ENCODE results near the gene EFNA3.
"Not testable (repeated sequence)": the region's sequence is repeated elsewhere in the genome, so short reads cannot be mapped to it uniquely, and the experiment has no call there.

EFNA3 gene

DNA sequence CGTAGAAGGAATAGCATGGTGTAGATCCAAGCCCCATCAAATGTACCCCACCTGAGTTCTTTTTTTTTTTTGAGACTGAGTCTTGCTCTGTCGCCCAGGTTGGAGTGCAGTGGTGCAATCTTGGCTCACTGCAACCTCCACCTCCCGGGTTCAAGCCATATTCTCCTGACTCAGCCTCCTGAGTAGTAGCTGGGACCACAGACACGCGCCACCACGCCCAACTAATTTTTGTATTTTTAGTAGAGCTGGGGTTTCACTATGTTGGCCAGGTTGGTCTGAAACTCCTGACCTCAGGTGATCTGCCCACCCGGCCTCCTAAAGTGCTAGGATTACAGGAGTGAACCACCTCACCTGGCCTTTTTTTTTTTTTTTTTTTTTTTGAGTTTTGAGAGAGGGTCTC, 39.5 kb downstream of the EFNA3 start:
- not testable (repeated sequence) for DNase-seq

DNA sequence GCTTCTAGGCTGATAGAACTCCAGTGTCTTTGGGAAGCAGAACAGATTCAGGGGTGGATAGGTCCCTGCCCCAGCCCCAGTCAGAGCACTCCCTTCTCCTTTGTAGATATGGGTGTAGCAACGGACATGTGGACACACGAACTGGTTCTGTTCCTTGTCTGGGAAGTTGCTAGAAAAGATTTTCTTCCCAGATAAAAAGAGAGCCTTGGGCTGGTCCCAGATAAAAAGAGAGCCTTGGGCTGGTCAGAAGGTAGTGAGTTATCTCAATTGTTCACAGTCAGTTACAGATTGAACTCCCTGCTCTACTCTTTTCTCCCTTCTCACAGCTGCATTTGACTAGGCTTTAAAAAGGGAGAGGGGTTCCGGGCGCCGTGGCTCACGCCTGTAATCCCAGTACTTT, 41.6 kb downstream of the EFNA3 start:
- no peak for DNase-seq

DNA sequence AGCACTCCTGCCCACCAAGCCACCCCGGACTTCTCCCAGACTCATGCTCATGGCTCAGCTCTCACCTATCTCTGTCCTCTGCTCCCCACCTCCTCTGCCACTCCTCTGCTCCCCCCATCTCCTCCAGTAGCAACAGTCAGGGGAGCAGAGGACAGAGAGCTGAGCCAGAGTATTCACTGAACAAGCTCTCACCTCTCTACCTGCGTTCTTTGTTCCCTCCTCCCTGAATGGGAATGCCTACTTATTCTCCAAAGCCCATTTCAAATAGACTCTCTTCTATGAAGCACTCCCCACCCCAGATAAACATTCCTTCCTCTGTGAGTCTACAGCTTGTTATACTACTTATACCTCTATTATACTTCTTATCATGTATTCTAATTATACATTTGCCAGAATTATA, 42.6 kb downstream of the EFNA3 start:
- no peak for DNase-seq

DNA sequence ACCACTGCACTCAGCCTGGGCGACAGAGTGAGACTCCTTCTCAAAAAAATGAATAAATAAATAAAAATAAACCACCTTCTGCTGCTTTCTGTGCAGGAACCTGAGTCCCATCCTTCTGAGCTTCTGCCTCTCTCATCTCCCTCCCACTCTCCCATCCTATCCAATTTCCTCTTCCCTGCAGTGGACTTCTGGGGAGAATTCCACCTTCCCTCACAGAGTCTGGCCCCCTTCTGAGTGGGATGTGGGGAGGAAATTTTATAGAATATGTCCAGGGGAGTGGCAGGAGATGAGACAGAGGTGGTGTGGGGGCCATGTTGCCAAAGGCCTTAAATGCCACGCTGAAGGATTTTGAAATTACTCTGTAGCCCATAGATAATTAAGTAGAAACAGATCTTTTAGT, 43.7 kb downstream of the EFNA3 start:
- DNase-seq: no peak

DNA sequence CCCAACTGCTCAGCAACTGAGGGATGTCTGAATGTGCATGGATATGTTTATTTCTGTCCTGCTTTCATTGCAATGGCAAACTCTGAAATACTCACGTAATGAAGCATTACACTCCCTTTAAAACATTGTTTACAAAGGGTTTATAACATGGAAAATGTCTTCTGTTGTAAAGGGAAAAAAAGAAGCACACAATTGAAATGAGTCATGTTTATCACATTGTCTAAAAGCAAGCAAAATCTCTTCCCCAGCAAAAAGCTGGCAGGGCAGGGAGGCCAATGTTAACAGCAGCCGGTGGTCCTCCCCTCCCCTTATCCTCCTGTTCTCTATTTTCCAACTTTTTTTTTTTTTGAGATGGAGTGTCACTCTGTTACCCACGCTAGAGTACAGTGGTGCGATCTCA, 45.2 kb downstream of the EFNA3 start:
- no peak for DNase-seq

DNA sequence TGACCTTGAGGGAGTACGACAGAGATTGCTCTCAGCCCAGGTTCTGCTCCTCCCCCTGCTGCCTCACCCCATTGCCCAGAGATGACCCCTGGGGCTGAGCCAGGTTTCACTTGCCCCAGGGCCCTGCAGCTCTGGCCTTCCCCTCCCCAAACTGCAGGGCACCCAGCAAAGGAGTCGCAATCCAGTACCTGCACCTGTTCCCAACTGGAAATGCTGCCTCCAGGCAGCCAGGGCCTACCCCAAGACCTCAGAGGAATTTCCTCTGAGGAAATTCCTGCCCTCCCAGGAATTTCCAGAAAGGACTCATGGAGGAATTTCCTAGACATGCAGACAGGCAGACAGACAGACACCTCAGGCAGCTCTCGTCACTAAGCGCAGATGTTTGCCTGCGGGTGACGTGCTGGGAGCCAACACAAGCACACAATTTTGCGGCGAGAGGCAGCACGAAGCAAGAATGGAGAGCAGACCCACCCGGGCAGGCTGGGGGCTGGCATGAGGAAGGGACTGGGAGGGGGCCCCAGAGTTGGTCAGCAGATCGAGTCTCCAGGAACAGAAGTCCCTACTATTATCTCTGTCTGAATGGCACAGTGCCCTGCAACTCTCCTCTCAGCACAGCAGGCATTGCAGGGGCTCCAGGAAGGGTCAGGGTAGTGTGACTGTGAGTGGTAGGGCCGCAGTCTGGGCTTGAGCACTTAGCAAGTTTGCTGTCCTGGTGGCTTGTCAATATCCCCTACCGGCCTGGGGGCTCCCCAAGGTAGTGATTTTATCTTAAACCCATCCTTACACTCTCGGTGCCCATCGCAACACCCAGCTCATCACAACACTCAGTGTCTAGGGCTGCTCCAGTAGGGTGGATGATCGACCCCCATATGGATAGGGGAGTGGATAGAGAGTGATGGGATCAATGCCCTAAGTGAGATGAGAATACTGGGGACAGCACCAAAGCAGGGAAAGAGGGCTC, 46.1 kb downstream of the EFNA3 start:
- DNase-seq: no peak

DNA sequence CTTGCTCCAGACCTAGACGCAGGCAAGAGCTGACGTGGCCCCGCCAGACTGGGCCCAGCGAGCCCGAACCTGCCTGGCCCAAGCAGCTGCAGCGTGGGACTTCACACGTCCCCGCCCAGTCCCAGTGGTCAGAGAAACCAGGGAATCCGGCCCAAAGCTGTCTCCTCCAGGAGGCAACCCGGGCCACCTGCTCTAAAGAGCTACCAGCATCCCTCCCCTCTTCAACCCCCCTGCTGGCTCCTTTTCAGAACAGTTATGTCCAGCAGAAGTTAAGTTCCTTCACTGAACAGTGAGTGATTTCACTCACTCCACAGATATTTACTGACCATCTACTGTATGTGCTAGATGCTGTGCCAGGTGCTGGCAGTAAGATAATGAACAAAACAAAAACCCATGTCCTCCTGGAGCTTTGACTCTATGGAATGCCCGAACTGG, 46.9 kb downstream of the EFNA3 start:
- DNase-seq: no peak

DNA sequence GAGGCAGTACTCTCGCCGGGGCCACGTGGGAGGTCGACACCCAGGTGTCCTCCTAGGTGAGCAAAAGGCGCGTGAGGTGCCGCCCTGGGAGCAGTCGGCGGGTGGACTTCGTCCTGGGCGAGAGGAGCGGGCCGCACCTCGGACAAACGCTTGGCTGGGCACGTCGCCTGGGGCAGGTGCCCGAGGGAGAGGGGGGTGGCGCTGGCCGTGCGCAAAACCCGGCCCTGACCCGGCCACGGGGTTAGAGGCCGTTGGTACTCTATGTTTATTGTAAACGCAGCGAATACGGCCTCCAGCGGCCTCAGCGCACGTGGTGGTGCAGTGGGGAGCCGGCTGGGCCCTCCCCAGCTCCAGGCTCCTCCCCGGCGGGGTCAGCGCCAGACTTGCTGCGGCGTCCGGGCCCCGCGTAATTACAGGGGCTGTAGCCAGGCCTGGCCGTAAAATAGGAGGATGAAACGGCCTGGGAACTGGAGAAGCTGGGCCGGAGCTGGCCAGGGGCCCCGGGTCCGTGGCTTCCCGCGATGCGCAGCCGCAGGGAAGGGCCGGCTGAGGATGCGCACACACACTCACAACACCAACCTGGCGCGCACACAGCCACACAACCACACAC, 47.4 kb downstream of the EFNA3 start:
- no peak for DNase-seq

DNA sequence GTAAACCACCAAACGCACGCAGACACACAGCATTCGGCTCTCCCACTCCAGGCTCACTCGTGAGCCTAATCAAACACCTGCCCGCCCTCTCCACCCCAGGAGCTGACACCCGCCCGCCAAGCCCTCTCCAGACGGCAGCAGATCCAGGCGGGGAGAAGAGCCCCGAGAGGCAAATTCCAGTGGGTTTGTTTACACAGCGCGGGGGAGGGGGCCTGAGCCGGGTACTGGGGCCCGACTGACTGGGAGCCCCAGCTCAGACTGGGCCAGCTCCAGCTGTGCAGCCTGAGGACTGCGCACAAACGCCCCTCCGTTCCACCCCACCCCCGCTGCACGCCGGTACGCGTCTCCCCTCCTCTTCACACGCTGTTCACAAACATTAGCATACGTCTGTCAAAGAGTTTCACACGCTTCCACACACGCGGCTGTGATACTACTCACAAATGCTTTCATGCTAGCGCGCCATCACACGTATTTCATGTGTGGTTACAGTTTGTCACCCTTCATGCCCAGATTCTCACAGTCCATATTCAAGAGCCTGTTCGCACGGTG, 48.0 kb downstream of the EFNA3 start:
- DNase-seq: peak; percentile 67

DNA sequence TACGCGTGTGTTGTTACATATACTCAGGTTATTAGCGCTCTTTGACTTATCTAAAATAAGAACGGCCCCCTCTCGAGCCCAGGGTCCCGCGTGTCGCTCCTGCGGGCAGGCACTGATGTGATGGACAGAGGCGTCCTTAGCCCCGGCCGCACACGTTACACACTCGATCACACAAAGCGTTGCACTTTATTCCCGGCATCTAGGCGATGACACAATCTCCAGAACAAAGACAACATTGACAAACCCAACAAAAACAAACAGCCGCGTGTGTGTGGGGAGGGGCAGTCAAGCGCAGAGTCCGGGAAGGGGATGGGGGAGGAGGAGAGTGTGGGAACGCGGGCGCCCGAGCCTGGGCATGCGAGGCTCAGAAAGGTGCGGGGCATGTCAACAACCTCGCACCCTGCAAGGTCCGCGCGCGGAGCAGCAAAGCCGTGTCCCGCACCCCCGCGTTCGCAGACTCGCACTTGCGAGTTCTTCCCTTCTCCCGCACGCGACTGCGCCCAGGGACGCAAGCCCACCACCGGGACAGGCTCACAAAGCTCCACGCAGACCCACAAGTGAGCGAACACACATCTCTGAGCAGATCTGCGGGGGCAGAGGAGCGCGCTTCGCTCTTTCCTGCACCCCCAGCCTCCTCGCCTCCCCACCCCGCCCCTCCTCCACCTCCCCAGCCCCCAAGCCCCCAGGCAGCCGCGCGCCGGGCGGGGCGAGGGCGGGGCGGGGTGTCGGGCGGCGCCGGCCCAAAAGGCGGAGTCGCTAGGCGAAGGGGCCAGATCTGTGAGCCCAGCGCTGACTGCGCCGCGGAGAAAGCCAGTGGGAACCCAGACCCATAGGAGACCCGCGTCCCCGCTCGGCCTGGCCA, 48.7 kb downstream of the EFNA3 start, which contains the start of gene EFNA1:
Gene EFNA1 (plus strand): TSS at position 772 of the 862 bp plus-strand sequence. CDS start 102 bp downstream, outside the sequence.
- DNase-seq: peak; percentile 85

DNA sequence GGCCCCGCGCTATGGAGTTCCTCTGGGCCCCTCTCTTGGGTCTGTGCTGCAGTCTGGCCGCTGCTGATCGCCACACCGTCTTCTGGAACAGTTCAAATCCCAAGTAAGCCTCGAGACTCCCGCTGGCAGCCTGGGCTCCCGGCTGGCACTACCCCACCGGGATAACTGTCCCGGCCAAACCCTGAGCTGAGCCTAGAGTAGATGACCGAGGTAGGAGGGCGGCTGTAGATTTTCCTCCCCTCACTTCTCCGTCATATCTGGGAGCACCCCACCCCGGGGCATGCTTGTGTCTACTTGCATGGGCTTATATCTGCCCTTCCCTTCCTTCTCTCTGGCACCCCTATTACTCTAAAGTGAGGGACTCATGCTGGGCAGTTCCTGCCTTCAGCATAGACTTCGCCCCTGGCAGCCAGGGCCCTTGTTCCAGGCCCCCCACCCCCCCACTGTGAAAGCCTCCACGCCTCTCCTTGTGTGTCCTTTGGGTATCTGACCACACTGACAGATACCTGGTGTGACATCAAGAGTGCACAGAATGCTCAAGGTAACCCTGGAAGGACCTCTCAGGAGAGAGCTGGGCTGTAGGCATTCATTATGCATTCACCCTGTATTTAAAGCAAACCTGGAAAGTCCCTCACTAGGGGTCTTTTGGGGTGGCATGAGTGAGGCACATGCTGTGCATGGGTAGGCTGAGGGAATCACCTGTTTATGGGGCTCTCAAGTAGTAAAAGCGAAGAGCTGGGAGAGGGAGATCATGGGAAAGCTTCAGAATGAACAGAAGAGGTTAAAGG, 49.5 kb downstream of the EFNA3 start:
- DNase-seq: no peak

DNA sequence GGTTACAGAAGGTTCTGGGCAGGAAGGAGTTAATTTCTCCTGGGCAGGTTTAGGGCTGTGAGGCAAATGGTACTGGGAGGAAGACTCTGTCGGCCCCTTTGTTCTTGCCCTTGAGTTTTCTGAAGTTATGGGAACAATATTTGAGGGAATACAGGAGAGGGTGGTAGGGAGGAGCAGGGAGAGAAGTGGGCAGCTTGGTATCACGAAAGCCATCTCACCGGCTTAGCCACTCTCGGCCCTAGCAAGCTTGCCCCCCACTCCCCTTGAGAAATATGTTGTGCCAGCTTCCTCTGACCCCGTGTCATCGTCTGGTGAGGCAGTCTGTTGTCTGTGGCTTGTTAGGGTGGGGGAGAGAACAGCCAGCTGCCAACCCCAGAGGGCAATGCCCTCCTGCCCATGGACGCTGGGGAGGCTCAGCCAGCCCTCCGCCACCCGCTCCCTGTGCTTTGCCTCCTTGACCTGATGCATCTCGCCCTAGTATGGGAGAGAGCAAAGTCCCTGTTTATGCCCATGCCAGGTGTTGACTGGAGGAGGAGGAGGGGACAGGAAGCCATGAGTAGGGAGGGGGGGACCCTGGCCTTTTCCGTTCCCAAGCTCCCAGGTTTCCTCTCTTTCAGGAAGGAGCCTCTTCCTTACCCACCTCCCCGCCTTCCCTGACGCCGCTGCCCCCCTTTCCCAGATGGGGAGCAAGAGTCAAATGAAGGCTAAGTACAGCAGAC, 50.3 kb downstream of the EFNA3 start:
- DNase-seq: no peak

DNA sequence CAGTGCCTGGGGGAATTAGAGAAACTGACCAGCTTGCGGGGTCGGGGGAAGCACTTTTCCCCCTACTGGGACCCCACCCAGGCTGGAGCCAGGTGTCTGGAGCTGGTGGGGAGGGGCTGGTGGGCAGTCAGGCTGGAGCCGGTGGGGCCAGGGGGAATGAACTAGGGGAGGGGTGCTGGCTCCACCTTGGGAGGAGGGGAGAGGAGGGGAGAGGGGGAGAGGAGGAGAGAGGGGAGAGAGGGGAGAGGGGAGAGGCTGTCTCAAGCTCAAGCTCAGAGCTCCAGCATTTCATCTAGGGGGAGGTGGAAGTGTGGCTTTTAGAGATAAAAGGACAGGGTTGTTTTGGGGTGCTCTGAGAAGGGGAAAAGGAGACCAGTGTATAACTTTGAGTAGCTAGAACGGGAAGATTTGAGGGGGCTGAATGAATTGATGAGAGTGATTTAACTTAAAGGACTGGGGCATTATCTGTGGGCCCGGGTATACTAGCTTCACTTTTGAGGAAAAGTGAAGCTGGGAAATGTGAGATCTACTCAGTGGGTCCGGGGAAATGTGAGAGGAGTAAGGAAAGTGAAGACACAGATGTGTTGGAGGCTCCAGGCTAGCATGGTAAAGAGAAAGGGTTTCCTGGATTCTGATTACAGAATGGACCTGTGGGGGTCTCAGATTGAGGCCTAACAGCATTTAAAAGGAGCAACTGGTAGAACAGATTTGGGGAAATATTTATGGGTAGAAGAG, 51.8 kb downstream of the EFNA3 start:
- no peak for DNase-seq

DNA sequence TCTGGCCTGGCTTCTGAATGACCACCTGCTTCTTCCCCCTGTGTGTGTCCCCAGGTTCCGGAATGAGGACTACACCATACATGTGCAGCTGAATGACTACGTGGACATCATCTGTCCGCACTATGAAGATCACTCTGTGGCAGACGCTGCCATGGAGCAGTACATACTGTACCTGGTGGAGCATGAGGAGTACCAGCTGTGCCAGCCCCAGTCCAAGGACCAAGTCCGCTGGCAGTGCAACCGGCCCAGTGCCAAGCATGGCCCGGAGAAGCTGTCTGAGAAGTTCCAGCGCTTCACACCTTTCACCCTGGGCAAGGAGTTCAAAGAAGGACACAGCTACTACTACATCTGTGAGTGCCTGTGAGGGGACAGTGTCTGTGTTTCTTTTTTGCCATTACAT, 52.6 kb downstream of the EFNA3 start:
- no peak for DNase-seq

DNA sequence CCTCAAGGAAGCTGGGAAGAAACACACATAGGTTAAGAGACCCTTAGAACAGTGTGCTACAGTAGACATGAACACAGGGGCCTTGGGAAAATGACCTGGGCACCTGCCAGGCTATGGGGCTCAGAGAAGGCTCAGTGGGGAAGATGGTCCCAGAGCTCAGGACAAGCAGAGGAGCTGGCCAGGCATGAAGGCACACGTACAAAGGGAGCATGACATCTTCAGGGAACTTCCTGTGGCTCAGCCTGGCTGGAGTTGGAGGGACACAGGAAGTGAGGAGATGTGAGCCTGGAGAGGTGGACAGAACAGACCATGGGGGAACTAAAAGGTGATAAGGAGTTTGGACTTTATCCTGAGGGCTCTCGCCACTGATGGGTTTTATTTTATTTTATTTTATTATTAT, 53.2 kb downstream of the EFNA3 start:
- no peak for DNase-seq

DNA sequence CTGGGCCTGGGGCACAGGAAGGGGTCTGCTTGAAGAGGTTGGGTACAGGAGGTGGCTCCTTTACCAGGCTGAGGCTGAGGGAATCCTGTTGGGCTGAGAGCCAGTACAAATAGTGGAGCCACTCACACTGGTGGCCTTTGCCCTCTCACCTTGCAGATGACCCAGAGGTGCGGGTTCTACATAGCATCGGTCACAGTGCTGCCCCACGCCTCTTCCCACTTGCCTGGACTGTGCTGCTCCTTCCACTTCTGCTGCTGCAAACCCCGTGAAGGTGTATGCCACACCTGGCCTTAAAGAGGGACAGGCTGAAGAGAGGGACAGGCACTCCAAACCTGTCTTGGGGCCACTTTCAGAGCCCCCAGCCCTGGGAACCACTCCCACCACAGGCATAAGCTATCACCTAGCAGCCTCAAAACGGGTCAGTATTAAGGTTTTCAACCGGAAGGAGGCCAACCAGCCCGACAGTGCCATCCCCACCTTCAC, 55.2 kb downstream of the EFNA3 start:
- no peak for DNase-seq

DNA sequence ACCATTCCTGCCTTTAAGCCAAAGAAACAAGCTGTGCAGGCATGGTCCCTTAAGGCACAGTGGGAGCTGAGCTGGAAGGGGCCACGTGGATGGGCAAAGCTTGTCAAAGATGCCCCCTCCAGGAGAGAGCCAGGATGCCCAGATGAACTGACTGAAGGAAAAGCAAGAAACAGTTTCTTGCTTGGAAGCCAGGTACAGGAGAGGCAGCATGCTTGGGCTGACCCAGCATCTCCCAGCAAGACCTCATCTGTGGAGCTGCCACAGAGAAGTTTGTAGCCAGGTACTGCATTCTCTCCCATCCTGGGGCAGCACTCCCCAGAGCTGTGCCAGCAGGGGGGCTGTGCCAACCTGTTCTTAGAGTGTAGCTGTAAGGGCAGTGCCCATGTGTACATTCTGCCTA, 55.7 kb downstream of the EFNA3 start:
- DNase-seq: no peak

DNA sequence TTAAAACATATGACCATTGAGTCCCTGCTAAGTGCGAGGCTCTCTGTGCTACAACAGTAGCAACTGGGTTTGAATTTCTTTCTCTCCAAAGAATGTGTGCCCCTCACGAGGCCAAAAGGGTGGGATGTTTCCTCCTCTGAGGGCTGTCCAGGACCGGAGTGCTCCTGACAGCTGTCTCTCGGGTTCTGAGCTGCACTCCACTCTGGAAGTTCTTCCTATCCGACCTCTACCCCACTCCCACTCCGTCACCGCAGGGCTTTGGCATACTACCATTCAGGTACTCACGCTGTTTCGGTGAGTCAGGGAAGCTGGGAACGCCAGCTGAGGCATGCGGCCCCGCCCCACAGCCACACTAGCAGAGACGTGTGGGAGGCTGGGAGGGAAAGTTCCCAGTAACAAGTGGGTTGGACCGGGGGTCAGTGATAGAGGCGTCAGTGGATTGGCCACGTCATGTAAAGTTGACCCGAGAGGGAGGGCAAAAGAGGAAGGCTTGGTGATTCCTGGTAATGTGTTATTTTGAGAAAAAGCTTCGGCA, 56.3 kb downstream of the EFNA3 start:
- peak; percentile 62 for DNase-seq

DNA sequence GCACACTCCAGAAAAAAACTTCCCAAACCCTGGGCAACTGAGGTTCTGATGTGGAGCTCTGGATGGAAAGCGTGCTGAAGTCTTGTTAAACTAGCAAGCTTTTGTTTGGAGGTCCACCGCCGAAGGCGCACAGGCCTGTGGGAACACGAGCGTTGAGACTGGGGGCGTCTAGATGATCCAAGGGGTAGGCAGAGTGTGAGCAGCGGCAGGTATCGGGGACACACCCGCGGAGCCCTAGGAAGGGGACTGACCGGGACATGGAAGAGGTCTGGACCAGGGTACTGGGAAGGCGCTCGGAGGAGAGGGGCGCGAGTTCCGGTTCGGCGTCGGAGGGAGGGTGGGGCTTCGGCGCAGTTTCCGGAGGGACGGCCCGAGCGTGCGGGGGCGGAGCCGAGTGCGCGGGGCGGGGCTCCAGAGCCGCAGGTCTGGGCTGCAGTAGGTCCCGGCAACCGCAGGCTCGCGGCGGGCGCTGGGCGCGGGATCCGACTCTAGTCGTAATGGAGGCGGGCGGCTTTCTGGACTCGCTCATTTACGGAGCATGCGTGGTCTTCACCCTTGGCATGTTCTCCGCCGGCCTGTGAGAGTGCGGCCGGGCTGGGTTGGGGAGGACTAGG, 56.9 kb downstream of the EFNA3 start, which contains the start of gene SLC50A1:
Gene SLC50A1 (plus strand): TSS at position 438 of the 614 bp plus-strand sequence. CDS start 60 bp downstream, at position 498.
- DNase-seq: peak; percentile 83

DNA sequence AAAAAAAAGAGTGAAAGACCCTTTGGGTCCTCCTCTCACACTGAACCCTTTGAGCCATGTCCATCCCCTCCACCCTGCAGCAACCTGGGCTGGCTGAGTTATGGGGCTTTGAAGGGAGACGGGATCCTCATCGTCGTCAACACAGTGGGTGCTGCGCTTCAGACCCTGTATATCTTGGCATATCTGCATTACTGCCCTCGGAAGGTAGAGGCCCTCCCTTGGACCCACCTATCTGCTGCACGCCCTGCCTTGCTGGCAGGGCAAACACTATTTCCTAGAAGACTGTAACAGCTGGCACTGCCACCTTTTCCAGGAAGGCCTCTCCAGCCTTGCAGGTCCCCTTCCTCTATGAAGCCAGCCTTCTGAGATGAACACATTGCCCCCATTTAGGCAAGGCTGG, 58.1 kb downstream of the EFNA3 start:
- DNase-seq: no peak

Measured in NCI-H1048 (cell line).